Measurements from ENCODE around the gene TP53I11.

GRCh38 chr11:44899959-44900358 is 50.7 kb downstream of the TP53I11 start:
- no peak for TF ChIP-seq EZH2phosphoT487 (IDR thresholded peaks at IDR 0.05; ENCODE audit: insufficient read depth, low read depth)
- TF ChIP-seq EZH2 (IDR thresholded peaks at IDR 0.05; ENCODE audit: insufficient read depth, poor library complexity, severe bottlenecking), result no peak
